H9 (cell line): ENCODE measurements around the gene GSKIP. TPM values are rescaled to one million over a fixed set of nuclear protein-coding genes. Genes with fewer than 3 reads are reported as not detected.

Experiments used
- DNase-seq: peaks from one replicate; pipeline ENCODE4 v3.0.0-alpha.2; 2017
- H2AFZ ChIP-seq: one replicate; pipeline ENCODE4 v1.6.1; 2013; ENCODE audit warnings: mild to moderate bottlenecking, low read length, control low read depth, moderate library complexity
- H2AK5ac ChIP-seq: 2 replicates; pipeline ENCODE4 v1.6.1; 2013; ENCODE audit warnings: low read length, control low read depth, mixed read lengths; ENCODE audit not compliant: insufficient read length
- H2BK120ac ChIP-seq: one replicate; pipeline ENCODE4 v1.6.1; 2013; ENCODE audit warnings: low read depth, mild to moderate bottlenecking, low read length, control low read depth, inconsistent platforms; ENCODE audit not compliant: poor library complexity, severe bottlenecking
- H2BK12ac ChIP-seq: 2 replicates; pipeline ENCODE4 v1.6.1; 2013; ENCODE audit warnings: low read length, control low read depth, mixed read lengths, low read depth; ENCODE audit not compliant: insufficient read length
- H2BK15ac ChIP-seq: 2 replicates; pipeline ENCODE4 v1.6.1; 2013; ENCODE audit warnings: low read depth, low read length, control low read depth
- H2BK20ac ChIP-seq: one replicate; pipeline ENCODE4 v1.6.1; 2013; ENCODE audit warnings: low read depth, mild to moderate bottlenecking, low read length, control low read depth, inconsistent platforms; ENCODE audit not compliant: poor library complexity, severe bottlenecking
- H2BK5ac ChIP-seq: 2 replicates; pipeline ENCODE4 v1.6.1; 2013; ENCODE audit warnings: low read length, control low read depth, mixed read lengths; ENCODE audit not compliant: insufficient read length
- H3K14ac ChIP-seq: 2 replicates; pipeline ENCODE4 v1.6.1; 2013; ENCODE audit warnings: low read length, control low read depth; ENCODE audit not compliant: insufficient read depth
- H3K18ac ChIP-seq: 2 replicates; pipeline ENCODE4 v1.6.1; 2013; ENCODE audit warnings: low read depth, mild to moderate bottlenecking, mixed read lengths, low read length, control low read depth; ENCODE audit not compliant: insufficient read length
- H3K23ac ChIP-seq: 2 replicates; pipeline ENCODE4 v1.6.1; 2013; ENCODE audit warnings: low read length, control low read depth, mixed read lengths, low read depth; ENCODE audit not compliant: insufficient read length
- H3K23me2 ChIP-seq: 2 replicates; pipeline ENCODE4 v1.6.1; 2013; ENCODE audit warnings: low read depth, mild to moderate bottlenecking, mixed read lengths, low read length, control low read depth; ENCODE audit not compliant: insufficient read length, poor library complexity, severe bottlenecking
- H3K27ac ChIP-seq: 2 replicates; pipeline ENCODE4 v1.5.1; 2013; ENCODE audit warnings: low read length, control low read depth, mixed read lengths, low read depth; ENCODE audit not compliant: insufficient read length
- H3K27me3 ChIP-seq: 2 replicates; pipeline ENCODE4 v1.6.1; 2013; ENCODE audit warnings: low read length, control low read depth, inconsistent platforms; ENCODE audit not compliant: insufficient read depth
- H3K4ac ChIP-seq: 2 replicates; pipeline ENCODE4 v1.6.1; 2013; ENCODE audit warnings: low read depth, mild to moderate bottlenecking, control low read depth, inconsistent platforms, low read length, moderate library complexity
- H3K4me1 ChIP-seq: 2 replicates; pipeline ENCODE4 v1.6.1; 2013; ENCODE audit warnings: low read length, control low read depth, inconsistent platforms; ENCODE audit not compliant: insufficient read depth
- H3K4me2 ChIP-seq: 2 replicates; pipeline ENCODE4 v1.6.1; 2013; ENCODE audit warnings: low read length, control low read depth, mixed read lengths; ENCODE audit not compliant: insufficient read length, insufficient read depth
- H3K56ac ChIP-seq: 2 replicates; pipeline ENCODE4 v1.6.1; 2013; ENCODE audit warnings: low read depth, mild to moderate bottlenecking, mixed read lengths, low read length, control low read depth; ENCODE audit not compliant: insufficient read length
- H3K79me1 ChIP-seq: 2 replicates; pipeline ENCODE4 v1.6.1; 2013; ENCODE audit warnings: low read depth, mild to moderate bottlenecking, moderate library complexity, low read length, control low read depth, inconsistent platforms; ENCODE audit not compliant: insufficient read depth, poor library complexity, severe bottlenecking
- H3K79me2 ChIP-seq: 2 replicates; pipeline ENCODE4 v1.6.1; 2013; ENCODE audit warnings: low read length, control low read depth, inconsistent platforms; ENCODE audit not compliant: insufficient read depth
- H3K9ac ChIP-seq: 2 replicates; pipeline ENCODE4 v1.6.1; 2013; ENCODE audit warnings: low read length, control low read depth, mixed read lengths; ENCODE audit not compliant: insufficient read length; ENCODE audit errors: extremely low read depth
- H3K9me3 ChIP-seq: one replicate; pipeline ENCODE4 v1.6.1; 2013; ENCODE audit warnings: low read depth, low read length, inconsistent platforms; ENCODE audit not compliant: control insufficient read depth
- H3T11ph ChIP-seq: one replicate; pipeline ENCODE4 v1.6.1; 2013; ENCODE audit warnings: mild to moderate bottlenecking, low read length, control low read depth, inconsistent platforms
- H4K20me1 ChIP-seq: one replicate; pipeline ENCODE4 v1.6.1; 2013; ENCODE audit not compliant: control insufficient read depth, insufficient read length, insufficient read depth
- H4K5ac ChIP-seq: 2 replicates; pipeline ENCODE4 v1.6.1; 2013; ENCODE audit warnings: low read depth, mild to moderate bottlenecking, mixed read lengths, low read length, control low read depth; ENCODE audit not compliant: insufficient read length
- H4K8ac ChIP-seq: replicated peaks from 2 replicates; pipeline ENCODE4 v1.6.1; 2013; ENCODE audit warnings: low read length, control low read depth, mixed read lengths, low read depth; ENCODE audit not compliant: insufficient read length
- H4K91ac ChIP-seq: 2 replicates; pipeline ENCODE4 v1.6.1; 2013; ENCODE audit warnings: low read depth, mild to moderate bottlenecking, moderate library complexity, mixed read lengths, low read length, control low read depth; ENCODE audit not compliant: insufficient read length
- H3K27ac Mint-ChIP-seq, 3 experiments: 2 replicates in 2 of 3; 3 replicates in 1 of 3; pipeline ENCODE4 v1.8.0; 2020 to 2021; ENCODE audit warnings: mixed read lengths in 3 of 3, mild to moderate bottlenecking in 1 of 3, moderate library complexity in 1 of 3
- H3K27me3 Mint-ChIP-seq: 2 replicates; pipeline ENCODE4 v1.8.0; 2021; ENCODE audit warnings: low read depth, mild to moderate bottlenecking, moderate library complexity, mixed read lengths
- H3K36me3 Mint-ChIP-seq, 3 experiments: 2 replicates in 2 of 3; 3 replicates in 1 of 3; pipeline ENCODE4 v1.8.0; 2020 to 2021; ENCODE audit warnings: low read depth in 3 of 3, mixed read lengths in 3 of 3; ENCODE audit not compliant: insufficient read depth in 1 of 3
- H3K4me1 Mint-ChIP-seq, 2 experiments: 2 replicates each; pipeline ENCODE4 v1.8.0; 2020; ENCODE audit warnings: mixed read lengths in 2 of 2
- H3K4me3 Mint-ChIP-seq, 2 experiments: 2 replicates in 1 of 2; 3 replicates in 1 of 2; pipeline ENCODE4 v1.8.0; 2020 to 2021; ENCODE audit warnings: mild to moderate bottlenecking in 2 of 2, mixed read lengths in 2 of 2, moderate library complexity in 1 of 2
- H3K9me3 Mint-ChIP-seq, 2 experiments: 2 replicates in 1 of 2; 3 replicates in 1 of 2; pipeline ENCODE4 v1.8.0; 2020; ENCODE audit warnings: mild to moderate bottlenecking in 2 of 2, mixed read lengths in 2 of 2, moderate library complexity in 1 of 2
- CTCF ChIP-seq: fragments of 200-600 bp; sonication (generic); conservative IDR thresholded peaks from 3 replicates; pipeline ENCODE4 v1.8.0; 2021; ENCODE audit warnings: antibody characterized with exemption, mild to moderate bottlenecking
- WGBS: extraction: QIAGEN DNeasy Blood & Tissue Kit; methylation state at CpG from one replicate; pipeline ENCODE4 v1.1.7; 2013; ENCODE audit warnings: missing lambda C conversion rate, low lambda C conversion rate, mixed read lengths; ENCODE audit not compliant: insufficient read length; ENCODE audit errors: extremely low coverage; 5-methylcytosine and 5-hydroxymethylcytosine counted together
- total RNA-seq: library from RNA; stranded (reverse); gene quantifications from 2 replicates; pipeline ENCODE4 v1.2.1, GENCODE V29; 2021

Gene GSKIP
- total RNA-seq, 1 experiment from 2014 or later, result 28.6 TPM

GRCh38 chr14:96368534-96368933 lies 5.2 kb downstream of the GSKIP start:
- Mint-ChIP-seq H3K9me3 (peaks cover 9% of the 10 kb centered on the region in 2 experiments), H3K27me3 (no peaks in the 10 kb centered on the region), H3K4me1 (peaks cover 27 to 37% of the 10 kb centered on the region in 2 experiments), H3K4me3 (no peak overlapping the region; a peak in 1 of 5 replicates), H3K27ac (peak overlapping the region in 2 of 3 experiments; percentile 3 to 93; a peak in 5 of 7 replicates), H3K36me3 (peaks cover 9 to 23% (median 13%) of the 10 kb centered on the region in 3 experiments; a peak in 6 of 7 replicates)
- Histone ChIP-seq H2AFZ (no peak overlapping the region), H3K9me3 (no peaks in the 10 kb centered on the region), H3K18ac (no peak overlapping the region), H3K27ac (no peak overlapping the region), H3K79me2 (peaks cover 17% of the 10 kb centered on the region; the same call in 1 of the 2 replicates), H3K27me3 (no peaks in the 10 kb centered on the region), H4K8ac (no peak overlapping the region), H2BK120ac (no peak overlapping the region), H2BK12ac (no peak overlapping the region), H2AK5ac (no peak overlapping the region), H3K4me1 (no peaks in the 10 kb centered on the region; the same call in 1 of the 2 replicates), H2BK15ac (no peak overlapping the region), H3K9ac (no peak overlapping the region), H2BK5ac (no peak overlapping the region), H4K5ac (no peak overlapping the region), H3K4ac (no peak overlapping the region), H3K23ac (no peak overlapping the region), H3K14ac (no peak overlapping the region), H3K56ac (no peak overlapping the region), H2BK20ac (no peak overlapping the region), H4K20me1 (no peaks in the 10 kb centered on the region), H3K23me2 (peaks cover 8% of the 10 kb centered on the region), H3T11ph (no peak overlapping the region), H3K4me2 (no peak overlapping the region), H4K91ac (no peak overlapping the region), H3K79me1 (peaks cover 14% of the 10 kb centered on the region)
- no CpG with 5 or more reads among the region's 1 CpG for WGBS
- TF ChIP-seq CTCF, result no peak
- DNase-seq, result no peak
